HEK293 (cell line): ENCODE measurements around the gene SLC7A4.
"Not testable (repeated sequence)": the region's sequence is repeated elsewhere in the genome, so short reads cannot be mapped to it uniquely, and the experiment has no call there.

Experiments used
- CTCF ChIA-PET: fragments of 350-600 bp; formaldehyde crosslinking; extraction: SDS; loops from one replicate; lab custom pipeline; 2021; ENCODE audit warnings: antibody characterized with exemption; lab: Yijun Ruan, JAX
- POLR2A ChIA-PET: fragments of 300-600 bp; formaldehyde crosslinking; extraction: SDS; loops from one replicate; lab custom pipeline; 2020; ENCODE audit warnings: antibody characterized with exemption, inconsistent platforms; lab: Yijun Ruan, JAX
- H3K27ac ChIP-seq: fragments of 200-500 bp; sonication (Bioruptor generic); 2 replicates; pipeline ENCODE4 v1.5.1; 2014; ENCODE audit warnings: low read depth, low read length, control low read depth, inconsistent platforms; ENCODE audit errors: extremely low read depth
- H3K36me3 ChIP-seq, 2 experiments: fragments of 200-500 bp in 1 of 2; sonication (Bioruptor generic) in 1 of 2; 1 replicate in 1 of 2; 2 replicates in 1 of 2; pipeline ENCODE4 v1.5.1; 2014 to 2017; ENCODE audit warnings: inconsistent platforms in 2 of 2, low read length in 2 of 2; ENCODE audit not compliant: control insufficient read depth in 2 of 2, insufficient read depth in 1 of 2
- H3K4me1 ChIP-seq: fragments of 200-500 bp; sonication (Bioruptor generic); 2 replicates; pipeline ENCODE4 v1.5.1; 2014; ENCODE audit warnings: mild to moderate bottlenecking, low read length, inconsistent platforms; ENCODE audit not compliant: control insufficient read depth, insufficient read depth
- H3K4me3 ChIP-seq: 2 replicates; pipeline ENCODE4 v1.5.1; 2011; ENCODE audit warnings: low read depth, mild to moderate bottlenecking, control low read depth, low read length, moderate library complexity
- H3K9me3 ChIP-seq: fragments of 200-500 bp; sonication (Bioruptor generic); 2 replicates; pipeline ENCODE4 v1.5.1; 2014; ENCODE audit warnings: low read depth, low read length, inconsistent platforms; ENCODE audit not compliant: control insufficient read depth, insufficient read depth
- ZBTB17 ChIP-seq: fragments of 450-650 bp; formaldehyde crosslinking; IDR thresholded peaks from 2 replicates; pipeline ENCODE4 v1.5.1; 2016; ENCODE audit warnings: missing biosample characterization, missing genetic modification characterization
- ZBTB21 ChIP-seq: fragments of 450-650 bp; formaldehyde crosslinking; IDR thresholded peaks from 2 replicates; pipeline ENCODE4 v1.5.1; 2017; ENCODE audit warnings: missing biosample characterization, missing genetic modification characterization
- ZNF221 ChIP-seq: fragments of 450-650 bp; formaldehyde crosslinking; IDR thresholded peaks from 2 replicates; pipeline ENCODE4 v1.5.1; 2017; ENCODE audit warnings: missing biosample characterization, missing genetic modification characterization, borderline replicate concordance
- ZNF302 ChIP-seq: fragments of 450-650 bp; formaldehyde crosslinking; IDR thresholded peaks from 2 replicates; pipeline ENCODE4 v1.5.1; 2016; ENCODE audit warnings: missing biosample characterization, missing genetic modification characterization, low read depth
- ZNF416 ChIP-seq: fragments of 450-650 bp; formaldehyde crosslinking; IDR thresholded peaks from 2 replicates; pipeline ENCODE4 v1.5.1; 2016; ENCODE audit warnings: missing biosample characterization, missing genetic modification characterization
- ZNF561 ChIP-seq: fragments of 450-650 bp; IDR thresholded peaks from 2 replicates; pipeline ENCODE4 v1.5.1; 2018; ENCODE audit warnings: missing biosample characterization, missing genetic modification characterization, borderline replicate concordance
- ZNF600 ChIP-seq: fragments of 450-650 bp; formaldehyde crosslinking; IDR thresholded peaks from 2 replicates; pipeline ENCODE4 v1.5.1; 2016; ENCODE audit warnings: missing biosample characterization, missing genetic modification characterization
- ZNF629 ChIP-seq: fragments of 450-650 bp; formaldehyde crosslinking; IDR thresholded peaks from 2 replicates; pipeline ENCODE4 v1.5.1; 2017; ENCODE audit warnings: missing biosample characterization, missing genetic modification characterization
- ZNF785 ChIP-seq: fragments of 450-650 bp; formaldehyde crosslinking; IDR thresholded peaks from 2 replicates; pipeline ENCODE4 v1.5.1; 2016; ENCODE audit warnings: missing biosample characterization, missing genetic modification characterization
- ZNF837 ChIP-seq: fragments of 450-650 bp; formaldehyde crosslinking; IDR thresholded peaks from 2 replicates; pipeline ENCODE4 v1.5.1; 2016; ENCODE audit warnings: missing biosample characterization, missing genetic modification characterization
- ZNF843 ChIP-seq: fragments of 450-650 bp; formaldehyde crosslinking; IDR thresholded peaks from 2 replicates; pipeline ENCODE4 v1.5.1; 2016; ENCODE audit warnings: missing biosample characterization, missing genetic modification characterization
- TF ChIP-seq, protein P1 (sequence below): fragments of 450-650 bp; formaldehyde crosslinking; IDR thresholded peaks from 2 replicates; pipeline ENCODE4 v1.5.1; 2016; ENCODE audit warnings: missing biosample characterization, missing genetic modification characterization
- TF ChIP-seq, protein P2 (sequence below): fragments of 450-650 bp; formaldehyde crosslinking; IDR thresholded peaks from 2 replicates; pipeline ENCODE4 v1.5.1; 2016; ENCODE audit warnings: missing biosample characterization, missing genetic modification characterization
- TF ChIP-seq, protein P3 (sequence below): fragments of 450-650 bp; formaldehyde crosslinking; IDR thresholded peaks from 2 replicates; pipeline ENCODE4 v1.5.1; 2016; ENCODE audit warnings: missing biosample characterization, missing genetic modification characterization

SLC7A4 gene

DNA sequence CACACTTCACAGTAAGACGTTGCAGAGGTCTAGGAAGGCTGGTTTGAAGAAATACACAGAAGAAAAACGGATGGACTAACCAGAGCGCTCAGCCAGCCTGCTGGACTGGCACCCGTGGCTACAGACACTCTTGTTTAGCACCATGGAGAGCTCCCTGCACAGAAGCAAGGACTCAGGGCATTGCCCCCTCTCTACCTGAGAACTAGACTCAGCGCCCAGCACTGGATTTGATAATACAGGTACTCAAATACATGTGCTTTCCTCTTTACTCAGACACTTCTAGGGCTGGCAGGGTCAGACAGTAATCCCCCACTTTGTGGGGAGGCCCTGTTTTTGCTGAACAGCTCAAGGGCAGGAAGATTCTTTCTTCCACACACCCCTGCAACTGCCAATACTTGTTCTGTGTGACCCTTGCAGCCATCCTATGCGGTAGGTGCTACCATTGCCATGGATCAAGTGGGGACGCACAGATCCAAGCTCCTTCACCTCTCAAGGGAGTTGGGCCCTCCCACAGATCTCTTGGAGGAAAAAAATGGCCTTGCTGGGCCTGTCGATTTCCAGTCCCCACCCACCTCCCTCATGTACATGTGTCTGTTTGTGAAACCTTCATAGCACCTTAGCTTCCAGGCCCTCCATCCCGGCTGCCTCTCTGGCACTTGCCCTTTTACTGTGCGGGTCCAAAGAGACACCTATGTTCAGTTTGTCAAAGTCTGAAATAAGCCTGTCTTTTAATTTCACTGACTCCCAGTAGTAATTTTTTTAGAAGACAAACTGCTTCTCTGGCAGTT, 22.5 kb downstream of the SLC7A4 start:
- ChIA-PET POLR2A (interaction anchor here (1.9 kb wide), 1 partner anchor 28 kb away, joined by 8 read pairs; the partner anchor contains the start of gene LZTR1), CTCF (interaction anchor here (0.7 kb wide), 1 partner anchor 36 kb away, joined by 3 read pairs; the partner anchor contains the start of gene LRRC74B)
- H3K9me3 ChIP-seq, result no peaks in the 10 kb centered on the region
- H3K36me3 ChIP-seq, result peaks cover 0 to 9% of the 10 kb centered on the region in 2 experiments; a peak in 1 of 3 replicates
- no peak overlapping the region for H3K27ac ChIP-seq
- no peaks in the 10 kb centered on the region for H3K4me1 ChIP-seq
- TF ChIP-seq, protein P1, sequence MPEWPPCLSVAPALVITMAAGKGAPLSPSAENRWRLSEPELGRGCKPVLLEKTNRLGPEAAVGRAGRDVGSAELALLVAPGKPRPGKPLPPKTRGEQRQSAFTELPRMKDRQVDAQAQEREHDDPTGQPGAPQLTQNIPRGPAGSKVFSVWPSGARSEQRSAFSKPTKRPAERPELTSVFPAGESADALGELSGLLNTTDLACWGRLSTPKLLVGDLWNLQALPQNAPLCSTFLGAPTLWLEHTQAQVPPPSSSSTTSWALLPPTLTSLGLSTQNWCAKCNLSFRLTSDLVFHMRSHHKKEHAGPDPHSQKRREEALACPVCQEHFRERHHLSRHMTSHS (tag by site-specific recombination), result no peak
- TF ChIP-seq ZNF629 (tag by site-specific recombination), result no peak
- TF ChIP-seq ZBTB21 (tag by site-specific recombination), result no peak
- no peak for TF ChIP-seq ZNF302
- TF ChIP-seq ZBTB17 (tag by site-specific recombination), result peak; percentile 56
- TF ChIP-seq, protein P2, sequence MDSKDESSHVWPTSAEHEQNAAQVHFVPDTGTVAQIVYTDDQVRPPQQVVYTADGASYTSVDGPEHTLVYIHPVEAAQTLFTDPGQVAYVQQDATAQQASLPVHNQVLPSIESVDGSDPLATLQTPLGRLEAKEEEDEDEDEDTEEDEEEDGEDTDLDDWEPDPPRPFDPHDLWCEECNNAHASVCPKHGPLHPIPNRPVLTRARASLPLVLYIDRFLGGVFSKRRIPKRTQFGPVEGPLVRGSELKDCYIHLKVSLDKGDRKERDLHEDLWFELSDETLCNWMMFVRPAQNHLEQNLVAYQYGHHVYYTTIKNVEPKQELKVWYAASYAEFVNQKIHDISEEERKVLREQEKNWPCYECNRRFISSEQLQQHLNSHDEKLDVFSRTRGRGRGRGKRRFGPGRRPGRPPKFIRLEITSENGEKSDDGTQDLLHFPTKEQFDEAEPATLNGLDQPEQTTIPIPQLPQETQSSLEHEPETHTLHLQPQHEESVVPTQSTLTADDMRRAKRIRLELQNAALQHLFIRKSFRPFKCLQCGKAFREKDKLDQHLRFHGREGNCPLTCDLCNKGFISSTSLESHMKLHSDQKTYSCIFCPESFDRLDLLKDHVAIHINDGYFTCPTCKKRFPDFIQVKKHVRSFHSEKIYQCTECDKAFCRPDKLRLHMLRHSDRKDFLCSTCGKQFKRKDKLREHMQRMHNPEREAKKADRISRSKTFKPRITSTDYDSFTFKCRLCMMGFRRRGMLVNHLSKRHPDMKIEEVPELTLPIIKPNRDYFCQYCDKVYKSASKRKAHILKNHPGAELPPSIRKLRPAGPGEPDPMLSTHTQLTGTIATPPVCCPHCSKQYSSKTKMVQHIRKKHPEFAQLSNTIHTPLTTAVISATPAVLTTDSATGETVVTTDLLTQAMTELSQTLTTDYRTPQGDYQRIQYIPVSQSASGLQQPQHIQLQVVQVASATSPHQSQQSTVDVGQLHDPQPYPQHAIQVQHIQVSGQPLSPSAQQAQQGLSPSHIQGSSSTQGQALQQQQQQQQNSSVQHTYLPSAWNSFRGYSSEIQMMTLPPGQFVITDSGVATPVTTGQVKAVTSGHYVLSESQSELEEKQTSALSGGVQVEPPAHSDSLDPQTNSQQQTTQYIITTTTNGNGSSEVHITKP (tag by site-specific recombination), result peak; percentile 87
- TF ChIP-seq ZNF416 (tag by site-specific recombination), result no peak
- TF ChIP-seq ZNF561 (tag by site-specific recombination), result no peak
- TF ChIP-seq, protein P3, sequence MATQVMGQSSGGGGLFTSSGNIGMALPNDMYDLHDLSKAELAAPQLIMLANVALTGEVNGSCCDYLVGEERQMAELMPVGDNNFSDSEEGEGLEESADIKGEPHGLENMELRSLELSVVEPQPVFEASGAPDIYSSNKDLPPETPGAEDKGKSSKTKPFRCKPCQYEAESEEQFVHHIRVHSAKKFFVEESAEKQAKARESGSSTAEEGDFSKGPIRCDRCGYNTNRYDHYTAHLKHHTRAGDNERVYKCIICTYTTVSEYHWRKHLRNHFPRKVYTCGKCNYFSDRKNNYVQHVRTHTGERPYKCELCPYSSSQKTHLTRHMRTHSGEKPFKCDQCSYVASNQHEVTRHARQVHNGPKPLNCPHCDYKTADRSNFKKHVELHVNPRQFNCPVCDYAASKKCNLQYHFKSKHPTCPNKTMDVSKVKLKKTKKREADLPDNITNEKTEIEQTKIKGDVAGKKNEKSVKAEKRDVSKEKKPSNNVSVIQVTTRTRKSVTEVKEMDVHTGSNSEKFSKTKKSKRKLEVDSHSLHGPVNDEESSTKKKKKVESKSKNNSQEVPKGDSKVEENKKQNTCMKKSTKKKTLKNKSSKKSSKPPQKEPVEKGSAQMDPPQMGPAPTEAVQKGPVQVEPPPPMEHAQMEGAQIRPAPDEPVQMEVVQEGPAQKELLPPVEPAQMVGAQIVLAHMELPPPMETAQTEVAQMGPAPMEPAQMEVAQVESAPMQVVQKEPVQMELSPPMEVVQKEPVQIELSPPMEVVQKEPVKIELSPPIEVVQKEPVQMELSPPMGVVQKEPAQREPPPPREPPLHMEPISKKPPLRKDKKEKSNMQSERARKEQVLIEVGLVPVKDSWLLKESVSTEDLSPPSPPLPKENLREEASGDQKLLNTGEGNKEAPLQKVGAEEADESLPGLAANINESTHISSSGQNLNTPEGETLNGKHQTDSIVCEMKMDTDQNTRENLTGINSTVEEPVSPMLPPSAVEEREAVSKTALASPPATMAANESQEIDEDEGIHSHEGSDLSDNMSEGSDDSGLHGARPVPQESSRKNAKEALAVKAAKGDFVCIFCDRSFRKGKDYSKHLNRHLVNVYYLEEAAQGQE (tag by site-specific recombination), result peak; percentile 98
- no peak for TF ChIP-seq ZNF843 (tag by site-specific recombination)
- TF ChIP-seq ZNF837 (tag by site-specific recombination), result no peak
- TF ChIP-seq ZNF600, result peak; percentile 72
- TF ChIP-seq ZNF221 (tag by site-specific recombination), result no peak
- TF ChIP-seq ZNF785 (tag by site-specific recombination), result no peak
- H3K4me3 ChIP-seq, result no peak overlapping the region

DNA sequence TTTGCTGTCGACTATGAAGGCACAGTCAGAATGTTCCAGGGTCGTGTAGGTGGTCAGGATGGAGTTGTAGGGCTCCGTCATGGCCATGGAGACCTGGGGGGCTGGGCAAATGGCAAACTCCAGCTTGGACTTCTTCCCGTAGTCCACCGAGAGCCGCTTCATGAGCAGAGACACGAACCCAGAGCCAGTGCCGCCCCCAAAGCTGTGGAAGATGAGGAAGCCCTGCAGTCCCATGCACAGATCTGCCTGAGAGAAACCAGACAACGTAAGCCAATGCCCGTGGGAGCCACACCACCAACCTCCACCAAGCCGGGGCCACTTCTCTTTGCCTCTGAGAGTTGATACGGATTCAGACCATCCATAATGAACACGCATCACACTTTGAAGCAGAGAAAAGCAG, 23.2 kb downstream of the SLC7A4 start:
- H3K4me3 ChIP-seq, H3K27ac ChIP-seq, H3K36me3 ChIP-seq, H3K4me1 ChIP-seq, CTCF ChIA-PET, H3K9me3 ChIP-seq: not testable (repeated sequence)
- POLR2A ChIA-PET, result interaction anchor here (1.9 kb wide), 1 partner anchor 27 kb away, joined by 8 read pairs; the partner anchor contains the start of gene LZTR1
